ENCODE data around the gene TMEM116. TPM values are rescaled to one million over a fixed set of nuclear protein-coding genes. Genes with fewer than 3 reads are reported as not detected.
"Not testable (repeated sequence)": the region's sequence is repeated elsewhere in the genome, so short reads cannot be mapped to it uniquely, and the experiment has no call there.

Gene TMEM116
- total RNA-seq, 1 experiment from 2014 or later = 10.2 TPM

DNA sequence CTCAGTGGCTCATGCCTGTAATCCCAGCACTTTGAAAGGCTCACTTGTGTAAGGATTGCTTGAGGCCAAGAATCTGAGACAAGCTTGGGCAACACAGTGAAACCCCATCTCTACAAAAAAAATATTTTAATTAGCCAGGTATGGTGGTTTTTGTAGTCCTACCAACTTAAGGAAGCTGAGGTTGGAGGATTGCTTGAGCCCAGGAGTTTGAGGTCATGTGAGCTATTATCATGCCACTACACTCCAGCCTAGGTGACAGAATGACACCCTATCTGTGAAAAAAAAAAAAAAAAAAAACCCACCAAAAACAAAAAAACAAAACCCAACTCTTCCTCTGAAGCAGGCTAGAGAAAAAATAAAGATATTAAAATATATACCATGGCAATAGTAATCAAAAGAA, 41.2 kb downstream of the TMEM116 start:
- no TSS peak for BruUV-seq (replicated peaks)
- H3K9me3 ChIP-seq (ENCODE audit: control insufficient read depth, insufficient read depth, low read depth, low read length) = peaks cover 3% of the 10 kb centered on the region; the same call in 1 of the 2 replicates
- intact Hi-C loops (cut with micrococcal nuclease; ENCODE audit: unreplicated experiment) (no loop called here), in situ Hi-C loops (cut with HindIII; ENCODE audit: low pct_unique_long_range_greater_than_20kb, low sequenced_read_pairs) (no loop called here)
- no peak for ATAC-seq
- DNase-seq (ENCODE audit: low read depth, low spot score) = no peak
- H3K36me3 ChIP-seq (ENCODE audit: control insufficient read depth, insufficient read depth, low read length) = no peaks in the 10 kb centered on the region
- CTCF ChIA-PET = no interaction called here
- POLR2A ChIA-PET = no interaction called here
- H3K4me3 ChIP-seq (ENCODE audit: low read depth in 2 of 2, low read length in 2 of 2) = no peak overlapping the region
- H3K27ac ChIP-seq (ENCODE audit: low read length) = no peak overlapping the region
- no peaks in the 10 kb centered on the region for H3K27me3 ChIP-seq (ENCODE audit: control insufficient read depth, insufficient read depth, low read length)
- no peak for TF ChIP-seq POLR2AphosphoS5 (IDR thresholded peaks at IDR 0.05; ENCODE audit: low read depth, low read length)
- H3K4me1 ChIP-seq (ENCODE audit: control insufficient read depth, insufficient read depth, low read length) = no peaks in the 10 kb centered on the region

DNA sequence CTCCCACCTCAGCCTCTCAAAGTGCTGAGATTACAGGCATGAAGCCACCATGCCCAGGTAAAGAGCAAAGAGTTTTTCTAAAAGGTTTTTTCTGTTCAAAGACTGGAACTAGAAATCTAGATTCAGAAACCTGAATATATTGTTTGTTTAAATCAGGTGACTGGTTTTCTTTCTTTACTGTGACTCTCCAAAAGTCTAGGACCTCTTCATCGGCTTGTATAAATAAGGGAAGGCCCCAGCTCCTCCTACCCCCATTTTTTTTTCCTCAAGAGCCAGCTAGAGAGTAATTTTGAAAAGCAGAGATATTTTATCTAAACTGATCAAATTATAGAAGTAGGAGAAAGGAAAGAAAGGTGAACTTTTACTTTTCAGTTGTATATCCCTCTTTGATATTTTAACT, 48.0 kb downstream of the TMEM116 start:
- in situ Hi-C loops (cut with HindIII; ENCODE audit: low pct_unique_long_range_greater_than_20kb, low sequenced_read_pairs) (no loop called here), intact Hi-C loops (cut with micrococcal nuclease; ENCODE audit: unreplicated experiment) (no loop called here)
- Histone ChIP-seq H3K27ac (ENCODE audit: low read length) (no peak overlapping the region), H3K27me3 (ENCODE audit: control insufficient read depth, insufficient read depth, low read length) (no peaks in the 10 kb centered on the region), H3K36me3 (ENCODE audit: control insufficient read depth, insufficient read depth, low read length) (no peaks in the 10 kb centered on the region), H3K4me3 (ENCODE audit: low read depth in 2 of 2, low read length in 2 of 2) (no peak overlapping the region), H3K9me3 (ENCODE audit: control insufficient read depth, insufficient read depth, low read depth, low read length) (no peaks in the 10 kb centered on the region), H3K4me1 (ENCODE audit: control insufficient read depth, insufficient read depth, low read length) (no peaks in the 10 kb centered on the region)
- CTCF ChIA-PET = no interaction called here
- no peak for ATAC-seq
- DNase-seq (ENCODE audit: low read depth, low spot score) = no peak
- TF ChIP-seq, protein P1, sequence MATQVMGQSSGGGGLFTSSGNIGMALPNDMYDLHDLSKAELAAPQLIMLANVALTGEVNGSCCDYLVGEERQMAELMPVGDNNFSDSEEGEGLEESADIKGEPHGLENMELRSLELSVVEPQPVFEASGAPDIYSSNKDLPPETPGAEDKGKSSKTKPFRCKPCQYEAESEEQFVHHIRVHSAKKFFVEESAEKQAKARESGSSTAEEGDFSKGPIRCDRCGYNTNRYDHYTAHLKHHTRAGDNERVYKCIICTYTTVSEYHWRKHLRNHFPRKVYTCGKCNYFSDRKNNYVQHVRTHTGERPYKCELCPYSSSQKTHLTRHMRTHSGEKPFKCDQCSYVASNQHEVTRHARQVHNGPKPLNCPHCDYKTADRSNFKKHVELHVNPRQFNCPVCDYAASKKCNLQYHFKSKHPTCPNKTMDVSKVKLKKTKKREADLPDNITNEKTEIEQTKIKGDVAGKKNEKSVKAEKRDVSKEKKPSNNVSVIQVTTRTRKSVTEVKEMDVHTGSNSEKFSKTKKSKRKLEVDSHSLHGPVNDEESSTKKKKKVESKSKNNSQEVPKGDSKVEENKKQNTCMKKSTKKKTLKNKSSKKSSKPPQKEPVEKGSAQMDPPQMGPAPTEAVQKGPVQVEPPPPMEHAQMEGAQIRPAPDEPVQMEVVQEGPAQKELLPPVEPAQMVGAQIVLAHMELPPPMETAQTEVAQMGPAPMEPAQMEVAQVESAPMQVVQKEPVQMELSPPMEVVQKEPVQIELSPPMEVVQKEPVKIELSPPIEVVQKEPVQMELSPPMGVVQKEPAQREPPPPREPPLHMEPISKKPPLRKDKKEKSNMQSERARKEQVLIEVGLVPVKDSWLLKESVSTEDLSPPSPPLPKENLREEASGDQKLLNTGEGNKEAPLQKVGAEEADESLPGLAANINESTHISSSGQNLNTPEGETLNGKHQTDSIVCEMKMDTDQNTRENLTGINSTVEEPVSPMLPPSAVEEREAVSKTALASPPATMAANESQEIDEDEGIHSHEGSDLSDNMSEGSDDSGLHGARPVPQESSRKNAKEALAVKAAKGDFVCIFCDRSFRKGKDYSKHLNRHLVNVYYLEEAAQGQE (IDR thresholded peaks at IDR 0.05; ENCODE audit: insufficient read depth in 1 of 2, low read depth in 2 of 2, low read length in 1 of 2) = no peak
- TF ChIP-seq, protein P2, sequence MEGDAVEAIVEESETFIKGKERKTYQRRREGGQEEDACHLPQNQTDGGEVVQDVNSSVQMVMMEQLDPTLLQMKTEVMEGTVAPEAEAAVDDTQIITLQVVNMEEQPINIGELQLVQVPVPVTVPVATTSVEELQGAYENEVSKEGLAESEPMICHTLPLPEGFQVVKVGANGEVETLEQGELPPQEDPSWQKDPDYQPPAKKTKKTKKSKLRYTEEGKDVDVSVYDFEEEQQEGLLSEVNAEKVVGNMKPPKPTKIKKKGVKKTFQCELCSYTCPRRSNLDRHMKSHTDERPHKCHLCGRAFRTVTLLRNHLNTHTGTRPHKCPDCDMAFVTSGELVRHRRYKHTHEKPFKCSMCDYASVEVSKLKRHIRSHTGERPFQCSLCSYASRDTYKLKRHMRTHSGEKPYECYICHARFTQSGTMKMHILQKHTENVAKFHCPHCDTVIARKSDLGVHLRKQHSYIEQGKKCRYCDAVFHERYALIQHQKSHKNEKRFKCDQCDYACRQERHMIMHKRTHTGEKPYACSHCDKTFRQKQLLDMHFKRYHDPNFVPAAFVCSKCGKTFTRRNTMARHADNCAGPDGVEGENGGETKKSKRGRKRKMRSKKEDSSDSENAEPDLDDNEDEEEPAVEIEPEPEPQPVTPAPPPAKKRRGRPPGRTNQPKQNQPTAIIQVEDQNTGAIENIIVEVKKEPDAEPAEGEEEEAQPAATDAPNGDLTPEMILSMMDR (IDR thresholded peaks at IDR 0.05) = no peak
- TF ChIP-seq SIN3A (IDR thresholded peaks at IDR 0.05; ENCODE audit: borderline replicate concordance, insufficient read depth, low read depth, low read length) (no peak), TCF7L2 (IDR thresholded peaks at IDR 0.05; ENCODE audit: low read depth, low read length) (no peak), POLR2AphosphoS5 (IDR thresholded peaks at IDR 0.05; ENCODE audit: low read depth, low read length) (no peak)
- POLR2A ChIA-PET = no interaction called here
- BruUV-seq (replicated peaks) = no TSS peak

DNA sequence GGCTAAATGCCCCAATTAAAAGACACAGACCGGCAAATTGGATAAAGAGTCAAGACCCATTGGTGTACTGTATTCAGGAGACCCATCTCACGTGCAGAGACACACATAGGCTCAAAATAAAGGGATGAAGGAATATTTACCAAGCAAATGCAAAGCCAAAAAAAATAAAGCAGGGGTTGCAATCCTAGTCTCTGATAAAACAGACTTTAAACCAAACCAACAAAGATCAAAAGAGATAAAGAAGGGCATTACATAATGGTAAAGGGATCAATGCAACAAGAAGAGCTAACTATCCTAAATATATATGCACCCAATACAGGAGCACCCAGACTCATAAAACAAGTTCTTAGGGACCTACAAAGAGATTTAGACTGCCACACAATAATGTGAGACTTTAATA, 53.4 kb downstream of the TMEM116 start:
- CTCF ChIA-PET; ATAC-seq; H3K27ac ChIP-seq (ENCODE audit: low read length); H3K36me3 ChIP-seq (ENCODE audit: control insufficient read depth, insufficient read depth, low read length); H3K4me3 ChIP-seq (ENCODE audit: low read depth in 2 of 2, low read length in 2 of 2); intact Hi-C loops (cut with micrococcal nuclease; ENCODE audit: unreplicated experiment); H3K27me3 ChIP-seq (ENCODE audit: control insufficient read depth, insufficient read depth, low read length); POLR2A ChIA-PET; DNase-seq (ENCODE audit: low read depth, low spot score); H3K9me3 ChIP-seq (ENCODE audit: control insufficient read depth, insufficient read depth, low read depth, low read length); in situ Hi-C loops (cut with HindIII; ENCODE audit: low pct_unique_long_range_greater_than_20kb, low sequenced_read_pairs); H3K4me1 ChIP-seq (ENCODE audit: control insufficient read depth, insufficient read depth, low read length); BruUV-seq (replicated peaks): not testable (repeated sequence)

DNA sequence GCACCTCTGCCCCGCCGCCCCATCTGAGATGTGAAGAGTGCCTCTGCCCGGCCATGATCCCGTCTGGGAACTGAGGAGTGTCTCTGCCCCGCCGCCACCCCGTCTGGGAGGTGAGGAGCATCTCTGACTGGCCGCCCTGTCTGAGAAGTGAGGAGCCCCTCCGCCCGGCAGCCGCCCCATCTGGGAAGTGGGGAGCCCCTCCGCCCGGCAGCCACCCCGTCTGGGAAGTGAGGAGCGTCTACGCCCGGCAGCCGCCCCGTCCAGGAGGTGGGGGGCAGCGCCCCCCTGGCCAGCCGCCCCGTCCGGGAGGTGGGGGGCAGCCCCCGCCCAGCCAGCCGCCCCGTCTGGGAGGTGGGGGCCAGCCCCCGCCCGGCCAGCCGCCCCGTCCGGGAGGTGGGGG, 55.7 kb downstream of the TMEM116 start:
- H3K4me3 ChIP-seq (ENCODE audit: low read depth in 2 of 2, low read length in 2 of 2); H3K27me3 ChIP-seq (ENCODE audit: control insufficient read depth, insufficient read depth, low read length); H3K36me3 ChIP-seq (ENCODE audit: control insufficient read depth, insufficient read depth, low read length); in situ Hi-C loops (cut with HindIII; ENCODE audit: low pct_unique_long_range_greater_than_20kb, low sequenced_read_pairs); intact Hi-C loops (cut with micrococcal nuclease; ENCODE audit: unreplicated experiment); BruUV-seq (replicated peaks); DNase-seq (ENCODE audit: low read depth, low spot score); POLR2A ChIA-PET; H3K9me3 ChIP-seq (ENCODE audit: control insufficient read depth, insufficient read depth, low read depth, low read length); H3K4me1 ChIP-seq (ENCODE audit: control insufficient read depth, insufficient read depth, low read length); H3K27ac ChIP-seq (ENCODE audit: low read length); CTCF ChIA-PET; ATAC-seq: not testable (repeated sequence)
